Gastroesophageal sphincter (tissue), 4 donors: Measurements from ENCODE around the gene OR7C2. TPM values are rescaled to one million over a fixed set of nuclear protein-coding genes. Genes with fewer than 3 reads are reported as not detected.

Experiments used
- ATAC-seq: fragments of 150-250 bp; one replicate; pipeline ENCODE4 v1.9.1; 2016; ENCODE audit warnings: mild to moderate bottlenecking, moderate library complexity
- H3K27ac ChIP-seq, 4 donors: fragments of 200-600 bp; sonication (generic) in 3 of 4; 1 replicate in 3 of 4; 2 replicates in 1 of 4; pipeline ENCODE4 v1.5.1; 2016 to 2019
- H3K27me3 ChIP-seq: fragments of 200-600 bp; sonication (generic); one replicate; pipeline ENCODE4 v1.5.1; 2019
- H3K36me3 ChIP-seq, 2 donors: fragments of 200-600 bp; sonication (generic); one replicate each; pipeline ENCODE4 v1.5.1; 2019; ENCODE audit warnings: control low read depth in 1 of 2
- H3K4me1 ChIP-seq, 3 donors: fragments of 200-600 bp; sonication (generic); 1 replicate in 2 of 3; 2 replicates in 1 of 3; pipeline ENCODE4 v1.5.1; 2016 to 2019; ENCODE audit warnings: control low read depth in 2 of 3
- H3K4me3 ChIP-seq, 2 donors: fragments of 200-600 bp; sonication (generic); one replicate each; pipeline ENCODE4 v1.5.1; 2019; ENCODE audit warnings: mild to moderate bottlenecking in 1 of 2, moderate library complexity in 1 of 2
- H3K9me3 ChIP-seq, 3 donors: fragments of 200-600 bp; sonication (generic); one replicate each; pipeline ENCODE4 v1.5.1; 2017 to 2019; ENCODE audit warnings: control low read depth in 2 of 3
- EP300 ChIP-seq: sonication (generic); formaldehyde crosslinking; IDR thresholded peaks from one replicate; pipeline ENCODE4 v1.6.1; 2017; ENCODE audit warnings: antibody characterized with exemption, mild to moderate bottlenecking
- POLR2A ChIP-seq, 2 donors: fragments of 450-650 bp; IDR thresholded peaks; one replicate each; pipeline ENCODE4 v1.6.1; 2017; ENCODE audit warnings: antibody characterized with exemption in 2 of 2, mild to moderate bottlenecking in 2 of 2, moderate library complexity in 1 of 2
- POLR2AphosphoS5 ChIP-seq: sonication (generic); formaldehyde crosslinking; IDR thresholded peaks from one replicate; pipeline ENCODE4 v1.6.1; 2017; ENCODE audit warnings: antibody characterized with exemption
- WGBS, 2 donors: methylation state at CpG; one replicate each; pipeline ENCODE4 v1.1.5; 2018; ENCODE audit warnings: low coverage in 1 of 2; 5-methylcytosine and 5-hydroxymethylcytosine counted together
- total RNA-seq, 4 donors: library from RNA; depleted of rRNA; stranded (reverse); fragments of >200 nt; gene quantifications; one replicate each; pipeline ENCODE4 v1.1.0, GENCODE V29; 2016
- TF ChIP-seq, protein P1 (sequence below), 4 experiments: fragments of 200-600 bp in 2 of 4; fragments of 450-650 bp in 2 of 4; sonication (generic) in 1 of 4; IDR thresholded peaks; one replicate each; pipeline ENCODE4 v1.5.1; 2017 to 2019; ENCODE audit warnings: antibody characterized with exemption in 4 of 4, mild to moderate bottlenecking in 2 of 4, moderate library complexity in 2 of 4

Gene OR7C2
- total RNA-seq, 4 donors from 2014 or later = not detected

DNA sequence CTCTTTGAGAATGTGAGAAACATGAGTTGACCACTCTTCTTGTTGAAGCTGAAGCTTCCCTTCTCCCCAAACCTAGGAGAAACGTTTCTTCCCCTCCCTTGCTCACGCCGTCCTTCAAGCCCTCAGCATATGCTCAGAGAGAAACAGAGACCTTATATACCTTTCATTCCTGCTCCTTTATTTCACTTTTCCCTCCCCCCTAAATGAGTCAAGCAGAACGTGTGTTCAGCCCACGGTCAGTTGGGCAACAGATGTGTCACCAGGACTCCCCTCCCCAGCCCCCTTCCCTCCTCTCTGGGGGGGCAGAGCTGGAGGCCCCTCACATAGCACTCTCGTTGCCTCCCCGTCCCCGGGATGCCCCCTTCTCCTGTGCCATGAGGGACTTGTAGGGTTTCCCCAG lies 8.6 kb downstream of the OR7C2 start:
- H3K27me3 ChIP-seq = peaks cover 45% of the 10 kb centered on the region
- no peak overlapping the region for H3K4me3 ChIP-seq
- WGBS, 2 donors = 51 to 74% methylated on average over 3 to 5 of the region's 8 CpGs
- no peak for TF ChIP-seq POLR2A (IDR thresholded peaks at IDR 0.05)
- TF ChIP-seq EP300 = no peak
- TF ChIP-seq, protein P1, sequence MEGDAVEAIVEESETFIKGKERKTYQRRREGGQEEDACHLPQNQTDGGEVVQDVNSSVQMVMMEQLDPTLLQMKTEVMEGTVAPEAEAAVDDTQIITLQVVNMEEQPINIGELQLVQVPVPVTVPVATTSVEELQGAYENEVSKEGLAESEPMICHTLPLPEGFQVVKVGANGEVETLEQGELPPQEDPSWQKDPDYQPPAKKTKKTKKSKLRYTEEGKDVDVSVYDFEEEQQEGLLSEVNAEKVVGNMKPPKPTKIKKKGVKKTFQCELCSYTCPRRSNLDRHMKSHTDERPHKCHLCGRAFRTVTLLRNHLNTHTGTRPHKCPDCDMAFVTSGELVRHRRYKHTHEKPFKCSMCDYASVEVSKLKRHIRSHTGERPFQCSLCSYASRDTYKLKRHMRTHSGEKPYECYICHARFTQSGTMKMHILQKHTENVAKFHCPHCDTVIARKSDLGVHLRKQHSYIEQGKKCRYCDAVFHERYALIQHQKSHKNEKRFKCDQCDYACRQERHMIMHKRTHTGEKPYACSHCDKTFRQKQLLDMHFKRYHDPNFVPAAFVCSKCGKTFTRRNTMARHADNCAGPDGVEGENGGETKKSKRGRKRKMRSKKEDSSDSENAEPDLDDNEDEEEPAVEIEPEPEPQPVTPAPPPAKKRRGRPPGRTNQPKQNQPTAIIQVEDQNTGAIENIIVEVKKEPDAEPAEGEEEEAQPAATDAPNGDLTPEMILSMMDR (IDR thresholded peaks at IDR 0.05) = no peak
- TF ChIP-seq POLR2AphosphoS5 = no peak
- no peaks in the 10 kb centered on the region for H3K9me3 ChIP-seq
- no peaks in the 10 kb centered on the region for H3K36me3 ChIP-seq
- no peaks in the 10 kb centered on the region for H3K4me1 ChIP-seq
- no peak overlapping the region for H3K27ac ChIP-seq
- ATAC-seq = no peak

DNA sequence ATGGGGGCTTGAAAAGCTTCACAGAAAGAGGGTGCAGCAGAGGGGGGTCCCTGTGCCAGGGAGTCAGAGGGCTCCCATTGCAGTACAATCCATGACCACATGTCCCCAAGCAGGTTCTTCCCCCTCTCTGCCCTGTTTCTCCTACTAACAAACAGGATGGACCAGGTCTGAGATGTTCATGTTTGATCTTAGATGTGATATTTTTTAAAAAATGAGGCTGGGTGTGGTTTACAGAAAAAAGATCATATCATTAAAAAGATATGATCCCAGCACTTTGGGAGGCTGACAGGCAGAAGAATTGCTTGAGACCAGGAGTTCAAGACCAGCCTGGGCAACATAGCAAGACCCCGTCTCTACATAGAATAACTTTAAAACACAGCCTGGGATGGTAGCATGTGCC lies 9.1 kb downstream of the OR7C2 start:
- WGBS, 2 donors = 82 to 88% methylated on average over 1 of the region's 1 CpG
- Histone ChIP-seq H3K27me3 (peaks cover 49% of the 10 kb centered on the region), H3K27ac (no peak overlapping the region), H3K36me3 (no peaks in the 10 kb centered on the region), H3K9me3 (no peaks in the 10 kb centered on the region), H3K4me3 (no peak overlapping the region), H3K4me1 (no peaks in the 10 kb centered on the region)
- TF ChIP-seq POLR2AphosphoS5 = no peak
- ATAC-seq = no peak

DNA sequence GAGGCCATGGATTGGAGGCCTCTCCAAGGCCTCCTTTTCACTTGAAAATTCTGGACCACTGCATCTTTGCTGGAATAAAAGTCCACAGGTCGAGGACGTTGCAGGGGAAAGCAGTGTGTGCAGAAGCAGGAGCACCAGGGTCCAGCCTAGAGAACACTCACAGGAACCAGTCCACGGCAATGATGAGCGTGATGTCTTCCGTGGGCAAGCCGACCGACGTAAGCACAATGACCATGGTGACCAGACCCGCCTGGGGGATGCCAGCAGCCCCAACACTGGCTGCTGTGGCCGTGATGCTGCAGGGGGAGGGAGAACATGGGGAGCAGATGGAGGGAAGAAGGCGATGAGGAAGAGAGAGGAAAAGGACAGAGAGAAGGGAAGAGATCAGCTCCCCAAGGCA lies 11.5 kb downstream of the OR7C2 start:
- Histone ChIP-seq H3K4me1 (no peaks in the 10 kb centered on the region), H3K27me3 (peaks cover 50% of the 10 kb centered on the region), H3K4me3 (no peak overlapping the region), H3K27ac (no peak overlapping the region), H3K9me3 (peaks cover 0 to 19% (median 0%) of the 10 kb centered on the region in 3 donors), H3K36me3 (no peaks in the 10 kb centered on the region)
- WGBS, 2 donors = 67 to 83% methylated on average over 5 to 9 of the region's 11 CpGs
- TF ChIP-seq POLR2AphosphoS5 (no peak), POLR2A (IDR thresholded peaks at IDR 0.05) (no peak), EP300 (no peak)
- TF ChIP-seq, protein P1 (IDR thresholded peaks at IDR 0.05) = no peak
- no peak for ATAC-seq

DNA sequence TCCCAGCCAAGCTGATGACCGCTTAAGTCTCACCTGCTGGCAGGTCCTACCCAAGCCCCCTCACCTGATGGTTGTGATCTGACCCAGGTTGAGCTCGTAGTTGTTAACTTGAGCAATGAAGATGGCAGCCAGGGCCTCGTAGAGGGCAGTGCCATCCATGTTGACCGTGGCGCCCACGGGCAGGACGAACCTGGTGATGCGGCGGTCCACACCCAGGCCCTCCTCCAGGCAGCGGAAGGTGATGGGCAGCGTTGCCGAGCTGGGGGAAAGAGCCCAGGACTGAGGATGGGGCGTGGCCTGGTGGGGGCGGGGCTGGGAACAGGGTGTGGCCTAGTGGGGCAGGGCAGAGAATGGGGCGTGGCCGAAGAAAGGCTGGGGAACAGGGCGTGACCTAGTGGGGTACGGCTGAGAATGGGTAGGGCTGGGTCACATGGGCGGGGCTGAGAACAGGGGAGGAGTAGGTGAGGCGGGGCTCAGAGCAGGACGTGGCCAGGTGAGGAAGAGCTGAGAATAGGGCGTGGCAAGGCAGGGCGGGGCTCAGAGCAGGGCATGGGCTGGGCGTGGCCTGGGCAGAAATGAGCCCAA lies 12.9 kb downstream of the OR7C2 start:
- no peak for ATAC-seq
- peaks cover 49% of the 10 kb centered on the region for H3K27me3 ChIP-seq
- H3K36me3 ChIP-seq = no peaks in the 10 kb centered on the region
- peaks cover 0 to 33% (median 2%) of the 10 kb centered on the region in 3 donors for H3K9me3 ChIP-seq
- H3K4me3 ChIP-seq = no peak overlapping the region
- no peak for TF ChIP-seq POLR2AphosphoS5
- TF ChIP-seq EP300 = no peak
- TF ChIP-seq POLR2A (IDR thresholded peaks at IDR 0.05) = no peak
- TF ChIP-seq, protein P1 (IDR thresholded peaks at IDR 0.05) = no peak
- no peaks in the 10 kb centered on the region for H3K4me1 ChIP-seq
- WGBS, 2 donors = 0 to 22% methylated on average over 1 to 12 of the region's 24 CpGs
- no peak overlapping the region for H3K27ac ChIP-seq

DNA sequence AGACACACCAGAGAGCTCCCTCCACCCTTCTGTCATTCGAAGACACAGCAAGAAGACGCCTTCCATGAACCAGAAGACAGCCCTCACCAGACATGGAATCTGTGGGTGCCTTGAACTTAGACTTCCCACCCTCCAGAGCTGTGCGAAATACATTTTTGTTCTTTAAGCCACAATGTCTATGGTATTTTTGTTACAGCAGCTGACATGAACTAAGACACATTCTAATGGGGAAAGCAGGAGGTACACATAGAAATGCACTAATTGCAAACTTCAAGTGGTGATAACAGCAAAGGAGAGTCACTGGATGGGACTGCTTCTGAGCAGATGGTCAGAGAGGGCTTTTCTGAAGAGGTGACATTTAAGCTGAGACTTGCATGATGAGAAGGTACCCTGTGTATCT lies 16.2 kb downstream of the OR7C2 start:
- Histone ChIP-seq H3K36me3 (no peaks in the 10 kb centered on the region), H3K27ac (no peak overlapping the region), H3K27me3 (peaks cover 37% of the 10 kb centered on the region), H3K9me3 (peaks cover 0 to 54% (median 2%) of the 10 kb centered on the region in 3 donors), H3K4me1 (no peaks in the 10 kb centered on the region), H3K4me3 (no peak overlapping the region)
- TF ChIP-seq POLR2AphosphoS5 (no peak), EP300 (no peak), POLR2A (IDR thresholded peaks at IDR 0.05) (no peak)
- TF ChIP-seq, protein P1 (IDR thresholded peaks at IDR 0.05) = no peak
- no peak for ATAC-seq
- WGBS, 2 donors = 100% methylated on average over 1 to 2 of the region's 3 CpGs
